K562 (cell line): Measurements from ENCODE around the gene DNAJB14. TPM values are rescaled to one million over a fixed set of nuclear protein-coding genes. Genes with fewer than 3 reads are reported as not detected.

Experiments used
- ARID1B ChIP-seq: fragments of 450-650 bp; IDR thresholded peaks from 2 replicates; pipeline ENCODE4 v1.6.1; 2016; ENCODE audit warnings: antibody characterized with exemption, mild to moderate bottlenecking, inconsistent platforms
- FOXJ2 ChIP-seq: fragments of 200-800 bp; sonication (Bioruptor generic); IDR thresholded peaks from 2 replicates; pipeline ENCODE4 v1.6.1; 2016; ENCODE audit warnings: missing genetic modification characterization, missing compliant biosample characterization
- KLF10 ChIP-seq: fragments of 250-450 bp; sonication (Bioruptor Pico); IDR thresholded peaks from 2 replicates; pipeline ENCODE4 v1.6.1; 2021; ENCODE audit warnings: matching md5 sums
- MAFK ChIP-seq: IDR thresholded peaks from 2 replicates; pipeline ENCODE4 v1.6.1; 2011; ENCODE audit warnings: low read length, improper control_type of control experiment
- NR4A1 ChIP-seq, 2 experiments: fragments of 250-450 bp in 1 of 2; fragments of 450-650 bp in 1 of 2; sonication (Bioruptor Pico) in 1 of 2; IDR thresholded peaks; 2 replicates each; pipeline versions ENCODE4 v1.4.0 to v1.6.1; 2016 to 2020; ENCODE audit warnings: mild to moderate bottlenecking in 2 of 2, missing compliant biosample characterization in 1 of 2, missing genetic modification characterization in 1 of 2, moderate library complexity in 1 of 2
- PCBP1 ChIP-seq: fragments of 200-400 bp; formaldehyde crosslinking; IDR thresholded peaks from 2 replicates; pipeline ENCODE4 v1.6.1; 2018; ENCODE audit warnings: mild to moderate bottlenecking, low read depth, low read length; ENCODE audit not compliant: poor library complexity, severe bottlenecking
- XRCC5 ChIP-seq: fragments of 200-400 bp; formaldehyde crosslinking; IDR thresholded peaks from 2 replicates; pipeline ENCODE4 v1.6.1; 2017; ENCODE audit warnings: low read depth, mild to moderate bottlenecking, low read length
- ZC3H11A ChIP-seq: IDR thresholded peaks from 2 replicates; pipeline ENCODE4 v1.6.1; 2012; ENCODE audit warnings: low read depth, low read length, improper control_type of control experiment
- ZEB2 ChIP-seq: fragments of 450-650 bp; IDR thresholded peaks from 2 replicates; pipeline ENCODE4 v1.6.1; 2016
- ZFP30 ChIP-seq: fragments of 250-450 bp; sonication (Bioruptor Pico); IDR thresholded peaks from 2 replicates; pipeline ENCODE4 v1.8.0; 2022; ENCODE audit warnings: moderate library complexity, mild to moderate bottlenecking, inconsistent platforms, borderline replicate concordance
- ZNF232 ChIP-seq: sonication (generic); formaldehyde crosslinking; IDR thresholded peaks from 2 replicates; pipeline ENCODE4 v1.8.0; 2022; ENCODE audit warnings: mild to moderate bottlenecking, missing genetic modification reagents
- polyA plus RNA-seq, 8 experiments: library from polyadenylated mRNA; depleted of rRNA in 4 of 8; stranded (reverse) in 5 of 8; unstranded in 3 of 8; fragments of >200 nt; fragmentation: Nextera tagmentation in 2 of 8; fragmentation: Illumina TruSeq in 1 of 8; extraction: Ambion mirVana in 2 of 8; extraction: Trizol in 1 of 8; gene quantifications; 2 replicates each; pipeline versions ENCODE4 v1.2.1 to v1.2.3, GENCODE V29; 2011 to 2014; ENCODE audit warnings: inconsistent platforms in 1 of 8, missing spikeins in 1 of 8
- total RNA-seq, 7 experiments: library from RNA; depleted of rRNA in 6 of 7; stranded (reverse); fragments of >200 nt in 6 of 7; fragmentation: Illumina TruSeq in 2 of 7; extraction: Trizol in 2 of 7; gene quantifications; 2 replicates each; pipeline versions ENCODE4 v1.2.1 to v1.2.3, GENCODE V29; 2011 to 2021; ENCODE audit warnings: low replicate concordance in 1 of 7
- TF ChIP-seq, protein P1 (sequence below): fragments of 250-450 bp; sonication (Bioruptor Pico); IDR thresholded peaks from 2 replicates; pipeline ENCODE4 v1.8.0; 2021; ENCODE audit warnings: moderate library complexity, mild to moderate bottlenecking, inconsistent platforms
- TF ChIP-seq, protein P2 (sequence below): fragments of 250-450 bp; sonication (Bioruptor Pico); IDR thresholded peaks from 2 replicates; pipeline ENCODE4 v1.4.0; 2020; ENCODE audit warnings: mild to moderate bottlenecking, moderate library complexity, borderline replicate concordance
- TF ChIP-seq, protein P3 (sequence below), 2 experiments: IDR thresholded peaks; 2 replicates each; pipeline ENCODE4 v1.6.1; 2011; ENCODE audit warnings: borderline replicate concordance in 1 of 2, control low read depth in 1 of 2, low read depth in 1 of 2, low read length in 1 of 2, mild to moderate bottlenecking in 1 of 2, mixed read lengths in 1 of 2, moderate library complexity in 1 of 2; ENCODE audit not compliant: insufficient read depth in 1 of 2, insufficient read length in 1 of 2, poor library complexity in 1 of 2, severe bottlenecking in 1 of 2; ENCODE audit errors: extremely low read depth in 1 of 2
- TF ChIP-seq, protein P4 (sequence below): sonication (generic); formaldehyde crosslinking; IDR thresholded peaks from 2 replicates; pipeline ENCODE4 v1.8.1; 2023; ENCODE audit warnings: mild to moderate bottlenecking, missing genetic modification reagents
- TF ChIP-seq, protein P5 (sequence below): sonication (generic); formaldehyde crosslinking; IDR thresholded peaks from 2 replicates; pipeline ENCODE4 v1.8.0; 2022; ENCODE audit warnings: mild to moderate bottlenecking, missing genetic modification reagents

The DNAJB14 gene
- total and polyA plus RNA-seq, 9 of the 15 experiments (the other 6 are each of a cell fraction or from before 2014, with no cell fraction given): 5.5 to 28.0 (median 12.7) TPM

DNA sequence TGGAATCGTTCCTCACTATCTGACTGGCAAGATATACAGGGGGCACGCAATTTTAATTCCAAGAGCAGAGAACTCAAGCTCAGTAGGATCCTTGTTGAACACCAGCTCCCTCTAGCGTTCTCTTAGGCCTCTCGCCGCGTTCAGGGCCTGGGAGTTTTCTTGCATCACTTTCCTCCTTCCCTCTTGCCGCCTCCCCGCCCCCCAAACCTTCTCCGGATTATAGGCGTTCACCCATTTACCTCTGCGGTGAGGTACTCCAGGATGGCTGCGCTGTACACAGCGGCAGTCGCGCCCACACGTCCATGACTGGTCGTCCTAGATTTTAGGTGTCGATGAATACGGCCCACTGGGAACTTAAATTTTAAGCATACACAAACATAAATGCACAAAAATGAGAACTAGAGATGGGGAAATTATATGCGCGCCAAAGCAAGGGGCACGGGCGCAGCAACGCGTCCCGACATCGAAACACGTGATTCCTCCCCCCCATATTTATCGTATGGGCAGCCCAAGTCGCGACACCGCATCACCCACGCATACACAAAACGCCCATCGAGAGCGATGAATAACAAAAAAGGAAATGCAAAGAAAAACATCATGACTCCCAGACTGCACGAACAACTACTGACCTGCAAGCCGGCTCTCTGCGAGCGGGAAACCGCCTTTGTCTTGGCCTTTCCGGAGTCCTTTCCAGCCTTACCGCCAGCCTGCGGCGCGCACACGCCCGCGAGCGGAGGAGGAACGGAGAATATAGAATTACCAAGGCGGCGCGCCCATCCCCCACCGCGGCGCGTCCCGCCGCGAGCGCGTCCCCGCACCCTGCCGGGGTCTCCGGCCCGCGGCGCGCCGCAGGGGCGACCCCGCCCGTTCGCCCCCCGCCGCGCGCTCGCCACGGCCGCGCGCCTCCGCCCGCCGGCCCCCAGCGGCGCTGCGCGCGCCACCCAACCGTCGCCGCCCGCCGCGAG is 2.9 kb upstream of the DNAJB14 start (continued):
- TF ChIP-seq, protein P1, sequence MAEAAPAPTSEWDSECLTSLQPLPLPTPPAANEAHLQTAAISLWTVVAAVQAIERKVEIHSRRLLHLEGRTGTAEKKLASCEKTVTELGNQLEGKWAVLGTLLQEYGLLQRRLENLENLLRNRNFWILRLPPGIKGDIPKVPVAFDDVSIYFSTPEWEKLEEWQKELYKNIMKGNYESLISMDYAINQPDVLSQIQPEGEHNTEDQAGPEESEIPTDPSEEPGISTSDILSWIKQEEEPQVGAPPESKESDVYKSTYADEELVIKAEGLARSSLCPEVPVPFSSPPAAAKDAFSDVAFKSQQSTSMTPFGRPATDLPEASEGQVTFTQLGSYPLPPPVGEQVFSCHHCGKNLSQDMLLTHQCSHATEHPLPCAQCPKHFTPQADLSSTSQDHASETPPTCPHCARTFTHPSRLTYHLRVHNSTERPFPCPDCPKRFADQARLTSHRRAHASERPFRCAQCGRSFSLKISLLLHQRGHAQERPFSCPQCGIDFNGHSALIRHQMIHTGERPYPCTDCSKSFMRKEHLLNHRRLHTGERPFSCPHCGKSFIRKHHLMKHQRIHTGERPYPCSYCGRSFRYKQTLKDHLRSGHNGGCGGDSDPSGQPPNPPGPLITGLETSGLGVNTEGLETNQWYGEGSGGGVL (CRISPR knock-in tag): no peak
- TF ChIP-seq, protein P2, sequence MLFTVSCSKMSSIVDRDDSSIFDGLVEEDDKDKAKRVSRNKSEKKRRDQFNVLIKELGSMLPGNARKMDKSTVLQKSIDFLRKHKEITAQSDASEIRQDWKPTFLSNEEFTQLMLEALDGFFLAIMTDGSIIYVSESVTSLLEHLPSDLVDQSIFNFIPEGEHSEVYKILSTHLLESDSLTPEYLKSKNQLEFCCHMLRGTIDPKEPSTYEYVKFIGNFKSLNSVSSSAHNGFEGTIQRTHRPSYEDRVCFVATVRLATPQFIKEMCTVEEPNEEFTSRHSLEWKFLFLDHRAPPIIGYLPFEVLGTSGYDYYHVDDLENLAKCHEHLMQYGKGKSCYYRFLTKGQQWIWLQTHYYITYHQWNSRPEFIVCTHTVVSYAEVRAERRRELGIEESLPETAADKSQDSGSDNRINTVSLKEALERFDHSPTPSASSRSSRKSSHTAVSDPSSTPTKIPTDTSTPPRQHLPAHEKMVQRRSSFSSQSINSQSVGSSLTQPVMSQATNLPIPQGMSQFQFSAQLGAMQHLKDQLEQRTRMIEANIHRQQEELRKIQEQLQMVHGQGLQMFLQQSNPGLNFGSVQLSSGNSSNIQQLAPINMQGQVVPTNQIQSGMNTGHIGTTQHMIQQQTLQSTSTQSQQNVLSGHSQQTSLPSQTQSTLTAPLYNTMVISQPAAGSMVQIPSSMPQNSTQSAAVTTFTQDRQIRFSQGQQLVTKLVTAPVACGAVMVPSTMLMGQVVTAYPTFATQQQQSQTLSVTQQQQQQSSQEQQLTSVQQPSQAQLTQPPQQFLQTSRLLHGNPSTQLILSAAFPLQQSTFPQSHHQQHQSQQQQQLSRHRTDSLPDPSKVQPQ (CRISPR knock-in tag): no peak
- TF ChIP-seq ZEB2: peak; percentile 73; the same call in 1 of the 2 replicates
- TF ChIP-seq, protein P3, sequence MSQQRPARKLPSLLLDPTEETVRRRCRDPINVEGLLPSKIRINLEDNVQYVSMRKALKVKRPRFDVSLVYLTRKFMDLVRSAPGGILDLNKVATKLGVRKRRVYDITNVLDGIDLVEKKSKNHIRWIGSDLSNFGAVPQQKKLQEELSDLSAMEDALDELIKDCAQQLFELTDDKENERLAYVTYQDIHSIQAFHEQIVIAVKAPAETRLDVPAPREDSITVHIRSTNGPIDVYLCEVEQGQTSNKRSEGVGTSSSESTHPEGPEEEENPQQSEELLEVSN (IDR thresholded peaks at IDR 0.05; ENCODE audit: borderline replicate concordance in 1 of 2, extremely low read depth in 1 of 2, insufficient read depth in 1 of 2, insufficient read length in 1 of 2, low read depth in 1 of 2, low read length in 1 of 2, poor library complexity in 1 of 2, severe bottlenecking in 1 of 2): peak in 1 of 2 experiments; percentile 37
- TF ChIP-seq ZFP30 (CRISPR knock-in tag): no peak
- no peak for TF ChIP-seq ZNF232
- no peak; the same call in 1 of the 2 replicates for TF ChIP-seq MAFK
- TF ChIP-seq FOXJ2 (tag): no peak
- peak; percentile 83 for TF ChIP-seq XRCC5
- TF ChIP-seq NR4A1 (CRISPR knock-in tag; IDR thresholded peaks at IDR 0.05): no peak
- no peak for TF ChIP-seq NR4A1 (tag; IDR thresholded peaks at IDR 0.05)
- TF ChIP-seq PCBP1: no peak
- TF ChIP-seq, protein P4, sequence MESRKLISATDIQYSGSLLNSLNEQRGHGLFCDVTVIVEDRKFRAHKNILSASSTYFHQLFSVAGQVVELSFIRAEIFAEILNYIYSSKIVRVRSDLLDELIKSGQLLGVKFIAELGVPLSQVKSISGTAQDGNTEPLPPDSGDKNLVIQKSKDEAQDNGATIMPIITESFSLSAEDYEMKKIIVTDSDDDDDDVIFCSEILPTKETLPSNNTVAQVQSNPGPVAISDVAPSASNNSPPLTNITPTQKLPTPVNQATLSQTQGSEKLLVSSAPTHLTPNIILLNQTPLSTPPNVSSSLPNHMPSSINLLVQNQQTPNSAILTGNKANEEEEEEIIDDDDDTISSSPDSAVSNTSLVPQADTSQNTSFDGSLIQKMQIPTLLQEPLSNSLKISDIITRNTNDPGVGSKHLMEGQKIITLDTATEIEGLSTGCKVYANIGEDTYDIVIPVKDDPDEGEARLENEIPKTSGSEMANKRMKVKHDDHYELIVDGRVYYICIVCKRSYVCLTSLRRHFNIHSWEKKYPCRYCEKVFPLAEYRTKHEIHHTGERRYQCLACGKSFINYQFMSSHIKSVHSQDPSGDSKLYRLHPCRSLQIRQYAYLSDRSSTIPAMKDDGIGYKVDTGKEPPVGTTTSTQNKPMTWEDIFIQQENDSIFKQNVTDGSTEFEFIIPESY: peak; percentile 40; the same call in 1 of the 2 replicates
- TF ChIP-seq KLF10 (CRISPR knock-in tag): no peak
- no peak for TF ChIP-seq ZC3H11A
- TF ChIP-seq ARID1B: peak; percentile 58
- TF ChIP-seq, protein P5, sequence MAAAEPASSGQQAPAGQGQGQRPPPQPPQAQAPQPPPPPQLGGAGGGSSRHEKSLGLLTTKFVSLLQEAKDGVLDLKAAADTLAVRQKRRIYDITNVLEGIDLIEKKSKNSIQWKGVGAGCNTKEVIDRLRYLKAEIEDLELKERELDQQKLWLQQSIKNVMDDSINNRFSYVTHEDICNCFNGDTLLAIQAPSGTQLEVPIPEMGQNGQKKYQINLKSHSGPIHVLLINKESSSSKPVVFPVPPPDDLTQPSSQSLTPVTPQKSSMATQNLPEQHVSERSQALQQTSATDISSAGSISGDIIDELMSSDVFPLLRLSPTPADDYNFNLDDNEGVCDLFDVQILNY (CRISPR knock-in tag): 0 out of 2 replicates have a peak, but pooled peaks have one; percentile 64
